ENCODE measurements around the gene ASTN2.

Gene ASTN2

DNA sequence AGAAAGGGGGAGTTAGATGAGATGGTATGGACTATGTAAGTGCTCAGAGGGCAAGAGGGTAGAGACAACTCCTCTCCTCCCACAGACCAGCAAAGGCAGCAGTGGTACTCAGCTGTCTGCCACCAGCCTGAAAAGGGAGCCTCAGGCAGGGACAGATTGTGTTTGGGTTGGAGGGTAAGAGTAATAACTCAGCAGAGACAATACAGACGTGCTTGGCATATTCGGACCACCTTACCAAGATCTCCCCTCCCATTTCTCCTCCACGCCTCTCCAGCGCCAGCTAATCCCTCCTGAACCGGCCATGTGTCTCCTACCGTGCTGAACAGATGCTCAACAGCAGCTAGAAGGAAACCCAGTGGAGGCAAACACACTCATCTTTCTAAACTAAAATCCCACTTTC, 180.8 kb downstream of the ASTN2 start:
- no peak for DNase-seq

DNA sequence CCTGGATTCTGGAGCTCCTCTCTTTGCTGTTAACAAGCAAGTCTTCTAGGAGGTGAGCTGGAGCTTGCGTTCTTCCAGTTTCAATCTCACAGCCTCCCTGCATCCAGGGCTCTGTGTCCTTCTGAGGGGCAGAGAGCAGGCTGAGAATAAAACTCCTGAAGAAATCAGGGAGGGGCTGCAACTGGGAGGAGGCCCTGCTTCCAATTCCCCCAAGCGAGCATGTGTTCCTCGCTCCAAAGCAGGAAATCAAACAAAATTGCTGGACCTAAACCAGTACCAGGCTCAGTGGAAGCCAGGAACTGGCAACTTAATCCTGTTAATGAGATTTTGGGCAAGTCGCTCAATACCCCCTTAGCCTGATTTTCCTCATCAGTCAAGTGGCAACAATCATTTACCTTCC, 181.8 kb downstream of the ASTN2 start:
- no peak for DNase-seq

DNA sequence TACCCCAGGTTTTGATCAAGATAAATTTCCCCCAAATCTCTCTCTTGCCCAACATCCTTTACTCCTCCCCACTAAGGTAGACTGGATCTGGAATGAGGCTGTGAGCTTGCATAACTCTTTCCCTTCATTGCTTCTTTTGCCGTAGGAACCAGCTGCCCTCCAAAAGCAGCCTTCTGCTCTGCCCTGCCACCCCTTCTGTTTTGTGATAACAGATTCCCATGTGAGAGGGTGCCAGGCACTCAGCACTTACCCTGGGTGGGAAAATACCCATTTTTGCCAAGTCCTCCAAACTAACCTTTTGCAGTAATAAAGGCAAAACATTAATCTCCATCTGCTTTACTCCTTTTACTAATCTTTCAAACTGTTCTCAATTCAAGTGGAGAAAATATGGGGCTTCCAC, 182.6 kb downstream of the ASTN2 start:
- DNase-seq: no peak

- no peak for DNase-seq
Observed at GRCh38 chr9:117231012-117231411, 183.8 kb downstream of the ASTN2 start.

DNA sequence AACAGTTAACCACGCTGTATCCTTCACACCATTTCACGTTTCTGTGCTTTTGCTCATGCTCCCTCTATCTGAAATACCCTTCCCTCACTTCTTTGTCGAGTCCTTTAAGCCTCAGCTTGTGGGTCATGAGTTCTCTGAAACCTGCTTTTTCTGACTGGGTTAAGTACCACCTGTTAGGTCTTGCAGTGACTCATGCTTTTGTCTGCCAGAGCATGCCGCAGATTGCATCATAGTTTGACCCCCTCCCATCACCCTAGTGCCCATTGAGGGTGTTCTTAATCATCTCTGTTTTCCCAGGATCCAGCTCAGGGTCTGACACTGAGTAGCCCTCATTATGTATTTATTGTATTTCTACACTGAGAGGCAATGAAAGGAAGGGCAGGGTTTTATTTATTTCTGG, 190.2 kb downstream of the ASTN2 start:
- DNase-seq: no peak

DNA sequence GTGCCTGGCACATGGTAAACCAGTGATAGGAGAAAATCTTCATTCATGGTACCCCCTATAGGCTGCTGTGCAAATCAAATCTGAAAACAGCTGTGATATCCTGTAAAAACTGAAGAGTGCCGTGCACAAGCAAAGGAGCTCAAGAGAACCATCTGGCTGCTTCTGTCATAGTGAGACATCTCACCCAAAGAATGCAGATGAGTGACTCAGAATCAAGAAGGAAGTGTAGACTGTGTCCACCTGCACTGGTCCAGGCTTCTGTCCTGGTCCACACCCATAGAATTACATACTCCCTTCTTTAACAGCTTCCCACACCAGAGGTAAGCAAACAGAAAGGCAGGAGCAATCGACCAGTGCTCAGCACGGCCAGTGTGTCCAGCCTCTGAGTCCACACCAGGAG, 195.9 kb downstream of the ASTN2 start:
- no peak for DNase-seq

DNA sequence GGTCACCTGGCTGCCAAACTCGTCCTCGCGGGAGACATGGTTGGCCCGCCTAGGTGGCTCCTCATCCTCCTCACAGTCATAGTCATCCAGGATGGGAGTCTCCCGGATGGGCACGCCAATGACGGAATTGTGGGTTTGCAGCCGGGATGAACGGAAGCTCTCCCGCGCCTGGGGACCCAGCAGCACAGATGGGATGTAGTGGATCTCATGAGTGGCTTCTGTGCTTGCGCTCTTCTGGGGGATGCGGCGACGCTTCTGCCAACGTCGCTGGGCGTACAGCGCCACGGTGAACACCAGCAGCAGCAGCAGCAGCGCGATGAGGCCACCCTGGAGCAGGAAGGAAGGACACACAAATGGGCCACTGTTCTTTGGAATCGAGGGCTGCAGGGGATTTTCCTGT, 200.4 kb downstream of the ASTN2 start:
- no peak for DNase-seq

DNA sequence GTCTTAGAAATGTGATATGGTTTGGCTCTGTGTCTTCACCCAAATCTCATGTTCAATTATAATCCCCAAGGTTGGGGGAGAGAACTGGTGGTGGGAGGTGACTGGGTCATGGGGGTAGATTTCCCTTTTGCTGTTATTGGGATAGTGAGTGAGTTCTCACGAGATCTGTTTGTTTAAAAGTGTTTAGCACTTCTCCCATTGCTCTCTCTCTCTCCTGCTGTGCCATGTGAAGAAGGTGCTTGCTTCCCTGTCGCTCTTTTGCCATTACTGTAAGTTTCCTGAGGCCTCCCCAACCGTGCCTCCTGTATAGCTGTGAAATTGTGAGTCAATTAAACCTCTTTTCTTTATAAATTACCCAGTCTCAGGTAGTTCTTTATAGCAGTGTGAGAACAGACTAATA, 203.6 kb downstream of the ASTN2 start:
- no peak for DNase-seq

GRCh38 chr9:117205806-117206205, 209.1 kb downstream of the ASTN2 start:
- no peak for DNase-seq

DNA sequence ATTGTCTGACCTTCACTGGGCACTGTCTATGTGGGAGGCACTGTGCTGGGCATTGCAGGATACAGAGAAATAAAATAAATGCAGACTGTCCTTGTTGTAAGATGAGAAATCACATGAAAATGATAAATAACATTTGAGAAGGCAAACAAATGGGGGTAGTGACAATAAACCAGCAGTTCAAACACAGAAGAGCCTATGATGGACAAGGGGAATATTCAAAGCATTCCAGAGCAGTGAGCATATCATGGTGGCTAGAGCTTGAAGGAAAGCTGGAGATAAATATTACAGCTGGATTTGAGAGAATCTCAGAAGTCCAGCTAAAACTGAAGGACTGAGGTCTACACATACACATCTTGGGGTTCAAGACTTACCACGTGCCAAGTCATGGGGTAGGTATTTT, 209.9 kb downstream of the ASTN2 start:
- DNase-seq: no peak

- no peak for DNase-seq
Observed at GRCh38 chr9:117191504-117192261, 223.2 kb downstream of the ASTN2 start.

DNA sequence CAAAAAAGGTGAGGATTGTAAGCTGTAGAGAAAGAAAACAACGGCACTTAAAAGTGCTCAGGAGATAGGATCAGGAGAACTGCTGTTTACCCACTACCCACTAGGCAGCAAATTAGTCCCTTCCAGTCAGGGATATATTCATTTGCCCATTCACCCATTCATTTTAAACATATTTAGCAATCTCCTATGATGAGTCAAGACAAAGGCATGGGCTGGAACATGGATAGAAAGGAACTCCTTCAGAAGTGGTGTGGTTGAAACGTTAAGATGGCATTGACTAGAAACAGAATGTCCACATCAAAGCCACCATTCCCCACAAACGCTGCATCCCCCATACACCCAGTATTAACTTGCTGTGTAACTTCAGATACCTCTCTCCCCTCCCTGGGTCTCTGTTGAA, 225.7 kb downstream of the ASTN2 start:
- no peak for DNase-seq

- DNase-seq: no peak
Observed at GRCh38 chr9:117188394-117188793, 226.5 kb downstream of the ASTN2 start.

DNA sequence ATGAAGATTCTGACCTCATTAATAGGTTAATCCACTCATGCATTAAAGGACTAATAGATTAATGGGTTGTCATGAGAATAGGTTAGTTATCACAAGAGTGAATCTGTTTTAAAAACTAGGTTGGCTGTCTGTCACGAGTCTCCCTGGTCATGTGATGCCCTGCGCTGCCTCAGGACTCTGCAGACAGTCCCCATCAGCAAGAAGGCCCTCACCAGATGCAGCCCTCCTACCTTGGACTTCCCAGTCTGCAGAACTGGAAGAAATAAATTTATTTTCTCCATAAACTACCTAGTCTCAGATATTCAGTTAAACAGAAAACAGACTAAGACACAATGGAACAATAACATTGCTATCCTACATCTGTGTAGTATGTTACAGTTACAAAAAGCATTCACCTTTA, 227.4 kb downstream of the ASTN2 start:
- DNase-seq: no peak

- DNase-seq: no peak
Observed at GRCh38 chr9:117184173-117184572, 230.7 kb downstream of the ASTN2 start.

DNA sequence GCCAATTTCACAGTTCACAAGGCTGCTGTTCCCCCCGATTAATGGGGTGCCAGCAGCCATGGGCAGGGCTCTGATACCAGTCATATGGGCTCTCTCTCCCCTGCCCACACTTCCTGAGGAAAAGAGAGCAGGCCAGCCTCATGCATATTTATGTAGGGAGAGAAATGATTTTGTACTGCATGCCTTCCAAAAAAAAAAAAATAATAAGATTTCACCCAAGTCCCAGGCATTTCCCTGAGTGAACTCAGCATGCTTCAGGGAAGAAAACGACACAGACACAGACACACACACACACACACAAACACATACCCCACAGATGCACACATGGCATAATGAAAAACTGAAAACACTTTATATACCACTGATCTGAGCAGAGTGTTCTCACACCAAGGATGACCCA, 232.8 kb downstream of the ASTN2 start:
- no peak for DNase-seq

DNA sequence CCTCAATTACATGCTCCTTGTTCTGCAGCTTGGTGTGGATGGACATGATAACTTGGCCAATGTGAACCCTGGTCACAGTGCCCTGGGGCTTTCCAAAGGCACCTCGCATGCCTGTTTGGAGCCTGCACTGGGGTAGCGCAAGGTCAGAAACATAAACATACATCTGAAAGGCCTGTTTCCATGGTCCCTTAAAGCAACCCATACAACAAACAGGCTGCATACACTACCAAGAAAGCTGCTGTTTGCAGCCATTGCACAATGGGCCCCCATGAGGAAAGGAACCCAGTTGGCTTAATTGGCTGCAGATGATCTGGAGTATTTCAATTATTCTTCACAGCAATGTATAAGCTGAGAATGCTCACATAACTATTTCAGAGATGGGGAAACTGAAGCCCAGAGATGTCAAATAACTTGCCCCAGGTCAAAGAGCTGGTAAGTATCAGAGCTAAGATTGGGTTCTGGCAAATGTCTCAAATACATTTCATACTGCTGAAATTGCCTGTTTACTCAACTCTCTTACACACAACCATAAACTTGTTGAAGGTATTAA, 233.9 kb downstream of the ASTN2 start:
- DNase-seq: no peak

GRCh38 chr9:117178596-117179375, 236.1 kb downstream of the ASTN2 start:
- DNase-seq: no peak

- no peak for DNase-seq
Observed at GRCh38 chr9:117170567-117170966, 244.3 kb downstream of the ASTN2 start.

- DNase-seq: no peak
Observed at GRCh38 chr9:117169089-117169621, 245.7 kb downstream of the ASTN2 start.

GRCh38 chr9:117164512-117164911, 250.3 kb downstream of the ASTN2 start:
- no peak for DNase-seq

DNA sequence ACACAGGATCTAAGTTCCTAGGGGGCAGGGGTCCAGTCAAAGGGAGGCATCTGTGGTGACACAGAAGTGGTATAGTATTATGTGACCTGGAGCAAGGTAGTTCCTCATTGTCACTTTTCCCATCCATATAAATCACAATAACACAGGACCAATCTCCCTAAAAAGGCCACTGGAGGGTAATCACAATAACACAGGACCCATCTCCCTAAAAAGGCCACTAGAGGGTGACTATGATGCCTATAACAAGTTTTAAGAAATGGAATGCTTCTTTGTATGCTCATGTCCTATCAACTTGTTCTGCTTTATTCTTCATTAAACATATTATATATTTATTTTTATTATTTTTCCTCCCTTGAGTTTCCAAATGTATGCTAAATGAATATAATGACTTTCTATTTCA, 254.6 kb downstream of the ASTN2 start:
- no peak for DNase-seq

- DNase-seq: no peak
Observed at GRCh38 chr9:117156771-117157535, 257.9 kb downstream of the ASTN2 start.

All from activated CD4-positive, CD25-positive, alpha-beta regulatory T cell (primary cell).